ENCODE measurements around the gene PYGL. TPM values are rescaled to one million over a fixed set of nuclear protein-coding genes. Genes with fewer than 3 reads are reported as not detected.
"Not testable (repeated sequence)": the region's sequence is repeated elsewhere in the genome, so short reads cannot be mapped to it uniquely, and the experiment has no call there.

The PYGL gene
- total RNA-seq, 2 experiments from 2014 or later: 1.6 to 1.7 TPM

DNA sequence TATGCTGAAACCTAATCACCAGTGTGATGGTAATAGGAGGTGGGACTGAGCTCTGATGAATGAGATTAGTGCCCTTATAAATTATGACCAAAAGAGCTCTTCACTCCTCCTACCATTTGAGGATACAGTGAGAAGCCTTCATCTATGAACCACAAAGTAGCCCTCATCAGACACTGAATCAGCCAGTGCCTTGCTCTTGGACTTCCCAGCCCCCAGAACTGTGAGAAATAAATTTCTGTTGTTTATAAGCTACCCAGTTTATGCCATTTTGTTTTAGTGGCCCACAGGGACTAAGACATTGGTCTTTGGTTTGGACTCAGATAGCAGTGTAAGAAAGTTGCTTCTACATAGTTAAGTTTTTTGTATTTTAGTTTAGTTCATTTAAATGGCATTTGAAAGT is 39.6 kb downstream of the PYGL start:
- ATAC-seq: no peak
- no peak for DNase-seq
- intact Hi-C loops (cut with micrococcal nuclease): no loop called here
- ChIA-PET CTCF (no interaction called here), POLR2A (interaction anchor here (0.6 kb wide), 1 partner anchor 771 kb away, joined by 3 read pairs; no protein-coding TSS in a partner anchor)
- Mint-ChIP-seq H3K4me1 (ENCODE audit: low read depth) (no peaks in the 10 kb centered on the region), H3K4me3 (no peak overlapping the region), H3K27me3 (no peaks in the 10 kb centered on the region), H3K36me3 (ENCODE audit: low read depth) (no peaks in the 10 kb centered on the region), H3K9me3 (no peaks in the 10 kb centered on the region), H3K27ac (no peak overlapping the region)
- TF ChIP-seq, protein P1, sequence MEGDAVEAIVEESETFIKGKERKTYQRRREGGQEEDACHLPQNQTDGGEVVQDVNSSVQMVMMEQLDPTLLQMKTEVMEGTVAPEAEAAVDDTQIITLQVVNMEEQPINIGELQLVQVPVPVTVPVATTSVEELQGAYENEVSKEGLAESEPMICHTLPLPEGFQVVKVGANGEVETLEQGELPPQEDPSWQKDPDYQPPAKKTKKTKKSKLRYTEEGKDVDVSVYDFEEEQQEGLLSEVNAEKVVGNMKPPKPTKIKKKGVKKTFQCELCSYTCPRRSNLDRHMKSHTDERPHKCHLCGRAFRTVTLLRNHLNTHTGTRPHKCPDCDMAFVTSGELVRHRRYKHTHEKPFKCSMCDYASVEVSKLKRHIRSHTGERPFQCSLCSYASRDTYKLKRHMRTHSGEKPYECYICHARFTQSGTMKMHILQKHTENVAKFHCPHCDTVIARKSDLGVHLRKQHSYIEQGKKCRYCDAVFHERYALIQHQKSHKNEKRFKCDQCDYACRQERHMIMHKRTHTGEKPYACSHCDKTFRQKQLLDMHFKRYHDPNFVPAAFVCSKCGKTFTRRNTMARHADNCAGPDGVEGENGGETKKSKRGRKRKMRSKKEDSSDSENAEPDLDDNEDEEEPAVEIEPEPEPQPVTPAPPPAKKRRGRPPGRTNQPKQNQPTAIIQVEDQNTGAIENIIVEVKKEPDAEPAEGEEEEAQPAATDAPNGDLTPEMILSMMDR (IDR thresholded peaks at IDR 0.05): no peak

DNA sequence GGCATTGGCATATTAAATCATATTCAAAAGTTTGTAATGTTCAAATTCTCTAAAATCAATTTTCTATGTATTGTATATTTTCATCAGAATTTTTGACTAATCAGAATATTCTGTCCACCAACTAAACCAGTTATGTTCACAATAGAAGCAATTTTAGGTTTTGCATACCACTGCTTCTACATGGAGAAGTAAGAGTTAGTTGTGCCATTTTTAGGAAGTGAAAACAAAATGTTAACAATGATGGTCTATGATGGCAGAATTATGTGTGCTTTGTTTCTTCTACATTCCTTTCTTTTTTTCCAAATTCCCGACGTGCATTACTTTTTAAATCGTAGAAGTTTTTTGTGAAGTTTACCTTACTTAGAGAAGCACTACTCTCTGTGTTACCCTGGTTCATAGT is 42.9 kb downstream of the PYGL start:
- H3K4me3 Mint-ChIP-seq: no peak overlapping the region
- ATAC-seq (no peak), DNase-seq (no peak)
- no peaks in the 10 kb centered on the region for H3K36me3 Mint-ChIP-seq (ENCODE audit: low read depth)
- CTCF ChIA-PET: no interaction called here
- H3K9me3 Mint-ChIP-seq: no peaks in the 10 kb centered on the region
- TF ChIP-seq, protein P1 (IDR thresholded peaks at IDR 0.05): no peak
- POLR2A ChIA-PET: no interaction called here
- peaks cover 4% of the 10 kb centered on the region for H3K27me3 Mint-ChIP-seq
- intact Hi-C loops (cut with micrococcal nuclease): no loop called here
- H3K4me1 Mint-ChIP-seq (ENCODE audit: low read depth): no peaks in the 10 kb centered on the region
- H3K27ac Mint-ChIP-seq: no peak overlapping the region

DNA sequence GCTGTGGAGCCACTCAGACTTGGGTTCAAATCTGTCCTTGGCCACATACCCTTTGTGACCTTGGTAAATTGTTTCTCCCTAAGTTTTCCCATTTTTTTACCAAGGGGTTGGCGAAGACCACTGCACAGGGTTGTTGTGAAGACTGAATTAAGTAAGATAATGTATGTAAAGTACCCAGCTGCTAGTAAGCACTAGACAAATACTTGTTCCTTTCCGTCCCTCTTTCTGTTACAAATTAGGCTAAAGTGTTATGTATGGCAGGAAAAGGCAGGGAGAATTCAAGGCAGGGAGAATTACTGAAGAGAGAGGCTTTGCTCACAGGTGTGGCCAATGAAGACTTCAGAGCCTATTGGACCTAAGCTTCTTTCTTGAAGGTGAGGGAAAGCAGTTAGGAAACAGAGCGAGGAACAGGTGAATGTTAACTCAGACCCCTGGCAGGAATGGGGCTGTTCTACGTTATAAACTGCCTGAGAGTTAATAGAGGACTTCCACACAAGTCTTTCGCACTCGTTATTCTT is 46.6 kb downstream of the PYGL start:
- TF ChIP-seq, protein P1 (IDR thresholded peaks at IDR 0.05): no peak
- Mint-ChIP-seq H3K27me3 (peaks cover 4% of the 10 kb centered on the region), H3K4me3 (no peak overlapping the region), H3K4me1 (ENCODE audit: low read depth) (no peaks in the 10 kb centered on the region), H3K9me3 (no peaks in the 10 kb centered on the region), H3K36me3 (ENCODE audit: low read depth) (no peaks in the 10 kb centered on the region), H3K27ac (no peak overlapping the region)
- ChIA-PET CTCF (no interaction called here), POLR2A (no interaction called here)
- ATAC-seq (no peak), DNase-seq (no peak)
- intact Hi-C loops (cut with micrococcal nuclease): no loop called here

DNA sequence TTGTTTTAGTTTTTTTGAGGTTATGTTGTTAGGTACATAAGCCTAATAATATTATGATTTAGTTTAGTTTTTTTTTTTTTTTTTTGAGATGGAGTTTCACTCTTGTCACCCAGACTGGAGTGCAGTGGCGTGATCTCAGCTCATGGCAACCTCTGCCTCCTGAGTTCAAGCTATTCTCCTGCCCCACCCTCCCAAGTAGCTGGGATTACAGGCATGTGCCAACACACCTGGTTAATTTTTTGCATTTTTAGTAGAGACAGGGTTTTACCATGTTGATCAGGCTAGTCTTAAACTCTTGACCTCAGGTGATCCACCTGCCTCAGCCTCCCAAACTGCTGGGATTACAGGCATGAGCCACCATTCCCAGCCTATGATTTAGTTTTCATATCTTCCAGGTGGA is 47.3 kb downstream of the PYGL start:
- POLR2A ChIA-PET; H3K27ac Mint-ChIP-seq; intact Hi-C loops (cut with micrococcal nuclease); ATAC-seq; H3K27me3 Mint-ChIP-seq; H3K4me1 Mint-ChIP-seq (ENCODE audit: low read depth); H3K4me3 Mint-ChIP-seq; DNase-seq; CTCF ChIA-PET; H3K36me3 Mint-ChIP-seq (ENCODE audit: low read depth); H3K9me3 Mint-ChIP-seq: not testable (repeated sequence)

DNA sequence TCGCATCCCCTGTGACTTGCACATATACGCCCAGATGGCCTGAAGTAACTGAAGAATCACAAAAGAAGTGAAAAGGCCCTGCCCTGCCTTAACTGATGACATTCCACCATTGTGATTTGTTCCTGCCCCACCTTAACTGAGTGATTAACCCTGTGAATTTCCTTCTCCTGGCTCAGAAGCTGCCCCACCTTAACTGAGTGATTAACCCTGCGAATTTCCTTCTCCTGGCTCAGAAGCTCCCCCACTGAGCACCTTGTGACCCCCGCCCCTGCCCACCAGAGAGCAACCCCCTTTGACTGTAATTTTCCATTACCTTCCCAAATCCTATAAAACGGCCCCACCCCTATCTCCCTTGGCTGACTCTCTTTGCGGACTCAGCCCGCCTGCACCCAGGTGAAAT is 47.9 kb downstream of the PYGL start:
- intact Hi-C loops (cut with micrococcal nuclease); H3K27me3 Mint-ChIP-seq; H3K27ac Mint-ChIP-seq; ATAC-seq; H3K9me3 Mint-ChIP-seq; DNase-seq; CTCF ChIA-PET; POLR2A ChIA-PET; H3K4me1 Mint-ChIP-seq (ENCODE audit: low read depth); H3K4me3 Mint-ChIP-seq; H3K36me3 Mint-ChIP-seq (ENCODE audit: low read depth): not testable (repeated sequence)

DNA sequence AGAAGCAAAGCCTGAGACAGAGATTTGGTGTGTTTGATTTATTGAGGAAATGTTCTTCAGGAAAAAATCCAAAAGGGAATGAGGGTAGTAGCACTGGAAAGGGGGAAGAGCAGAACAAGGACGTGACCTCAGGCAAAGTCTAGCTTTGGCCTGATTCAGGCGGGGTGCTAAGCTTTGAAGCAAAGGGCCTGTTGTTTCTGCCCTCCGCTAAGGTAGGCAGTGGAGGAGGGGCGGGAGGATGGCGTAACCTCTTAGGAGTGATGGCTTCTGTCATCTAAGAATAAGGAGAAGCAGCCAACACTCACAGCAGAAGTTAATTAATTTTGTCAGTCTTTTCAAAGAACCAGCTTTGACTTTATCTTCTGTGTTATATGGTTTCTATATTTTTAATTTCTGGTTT is 52.0 kb downstream of the PYGL start:
- intact Hi-C loops (cut with micrococcal nuclease): no loop called here
- DNase-seq: no peak
- no peak for ATAC-seq
- Mint-ChIP-seq H3K27me3 (peaks cover 4% of the 10 kb centered on the region), H3K27ac (no peak overlapping the region), H3K36me3 (ENCODE audit: low read depth) (no peaks in the 10 kb centered on the region), H3K9me3 (no peaks in the 10 kb centered on the region), H3K4me3 (no peak overlapping the region), H3K4me1 (ENCODE audit: low read depth) (no peaks in the 10 kb centered on the region)
- TF ChIP-seq, protein P1 (IDR thresholded peaks at IDR 0.05): no peak
- POLR2A ChIA-PET: no interaction called here
- CTCF ChIA-PET: no interaction called here

Data from activated CD8-positive, alpha-beta T cell treated with anti-CD3 and anti-CD28 coated beads for 36 hours (primary cell).